Mucosa of rectum (tissue), 2 donors: ENCODE data around the gene VEGFA.

Source experiments
- H3K27ac ChIP-seq, 2 donors: one replicate each; pipeline ENCODE4 v1.7.0; 2013; ENCODE audit warnings: inconsistent platforms in 2 of 2, low read depth in 2 of 2, low read length in 2 of 2
- H3K27me3 ChIP-seq, 2 donors: one replicate each; pipeline ENCODE4 v1.7.0; 2013; ENCODE audit warnings: low read length in 2 of 2; ENCODE audit not compliant: control insufficient read depth in 2 of 2, insufficient read depth in 2 of 2
- H3K36me3 ChIP-seq, 2 donors: one replicate each; pipeline ENCODE4 v1.7.0; 2013; ENCODE audit warnings: low read length in 2 of 2; ENCODE audit not compliant: control insufficient read depth in 2 of 2, insufficient read depth in 2 of 2
- H3K4me1 ChIP-seq, 2 donors: one replicate each; pipeline ENCODE4 v1.7.0; 2013; ENCODE audit warnings: low read length in 2 of 2, mild to moderate bottlenecking in 1 of 2; ENCODE audit not compliant: control insufficient read depth in 2 of 2, insufficient read depth in 2 of 2
- H3K4me3 ChIP-seq, 2 donors: one replicate each; pipeline ENCODE4 v1.7.0; 2013; ENCODE audit warnings: low read length in 2 of 2
- H3K9ac ChIP-seq, 2 donors: one replicate each; pipeline ENCODE4 v1.7.0; 2013; ENCODE audit warnings: low read length in 2 of 2, low read depth in 1 of 2, mild to moderate bottlenecking in 1 of 2
- H3K9me3 ChIP-seq, 2 donors: one replicate each; pipeline ENCODE4 v1.7.0; 2013; ENCODE audit warnings: low read length in 2 of 2; ENCODE audit not compliant: control insufficient read depth in 2 of 2
- donor health status: healthy.
- donor health status: Normal muscosa, but diverticular disease.

VEGFA gene

DNA sequence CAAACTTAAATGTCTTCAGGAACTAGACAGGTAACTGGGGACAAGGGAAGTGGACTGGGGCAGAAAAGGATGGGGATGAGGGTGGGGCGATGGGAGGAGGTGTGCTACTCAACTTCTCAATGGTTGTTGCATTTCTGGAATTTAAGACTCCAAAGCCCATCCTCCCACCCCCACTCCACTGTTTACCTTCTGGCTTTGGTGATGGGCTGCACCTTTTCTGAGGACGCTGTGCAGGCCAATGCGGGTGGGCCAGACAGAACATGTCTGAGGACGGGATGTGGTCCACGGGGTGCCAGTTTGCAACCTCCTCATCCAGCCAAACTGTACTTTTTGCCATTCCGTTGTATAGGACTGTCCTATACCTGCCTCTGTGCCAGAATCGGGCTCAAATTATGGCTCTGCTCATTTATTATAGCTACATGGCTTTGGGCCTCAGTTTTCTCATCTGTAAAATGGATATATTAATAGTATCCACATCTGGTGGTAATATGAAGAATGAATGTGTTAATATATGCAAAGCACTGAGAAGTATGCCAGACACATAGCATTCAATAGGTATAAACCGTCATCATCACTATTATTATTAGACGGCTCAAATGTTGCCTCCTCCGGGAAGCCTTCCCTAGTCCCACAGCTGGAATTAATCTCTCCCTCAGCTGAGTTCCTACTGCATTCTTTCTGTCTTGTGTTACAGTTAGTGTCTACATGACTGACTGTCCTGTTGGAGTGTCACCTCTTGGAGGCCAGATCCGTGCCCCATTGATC is 31.0 kb upstream of the VEGFA start:
- Histone ChIP-seq H3K9me3 (no peaks in the 10 kb centered on the region), H3K27me3 (no peaks in the 10 kb centered on the region), H3K4me1 (peaks cover 18 to 19% of the 10 kb centered on the region in 2 donors), H3K27ac (no peak overlapping the region), H3K4me3 (no peak overlapping the region), H3K9ac (no peak overlapping the region), H3K36me3 (no peaks in the 10 kb centered on the region)

DNA sequence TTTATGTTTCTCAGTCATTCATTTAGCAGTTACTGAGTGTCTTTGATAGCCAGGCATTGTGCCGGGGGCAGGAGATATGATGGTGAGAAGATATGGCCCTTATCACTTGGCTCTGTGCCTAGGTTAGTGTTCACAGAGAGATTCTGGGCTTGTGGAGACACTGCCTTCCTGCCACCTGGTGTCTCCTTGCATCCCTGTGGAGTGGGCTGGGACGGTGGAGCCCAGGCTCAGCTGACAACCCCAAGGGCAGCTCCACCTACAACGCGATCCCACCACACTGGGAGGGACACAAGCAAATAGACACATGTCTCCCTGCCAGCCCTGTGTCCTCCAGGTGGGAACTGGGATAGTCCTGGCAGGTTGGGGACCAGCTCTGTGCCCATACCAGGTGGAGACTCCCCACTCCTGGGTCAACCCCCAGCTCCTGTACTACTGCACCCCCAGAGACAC is 30.3 kb upstream of the VEGFA start:
- H3K9ac ChIP-seq, result no peak overlapping the region
- no peak overlapping the region for H3K4me3 ChIP-seq
- H3K27ac ChIP-seq, result no peak overlapping the region
- H3K9me3 ChIP-seq, result no peaks in the 10 kb centered on the region
- peaks cover 18 to 19% of the 10 kb centered on the region in 2 donors for H3K4me1 ChIP-seq
- H3K36me3 ChIP-seq, result no peaks in the 10 kb centered on the region
- no peaks in the 10 kb centered on the region for H3K27me3 ChIP-seq

GRCh38 chr6:43740321-43740960 is 29.6 kb upstream of the VEGFA start:
- Histone ChIP-seq H3K4me3 (no peak overlapping the region), H3K9ac (no peak overlapping the region), H3K9me3 (no peaks in the 10 kb centered on the region), H3K27ac (no peak overlapping the region), H3K36me3 (no peaks in the 10 kb centered on the region), H3K27me3 (no peaks in the 10 kb centered on the region), H3K4me1 (peaks cover 18 to 19% of the 10 kb centered on the region in 2 donors)

GRCh38 chr6:43740961-43741764 is 28.8 kb upstream of the VEGFA start:
- Histone ChIP-seq H3K4me1 (peaks cover 18 to 19% of the 10 kb centered on the region in 2 donors), H3K9me3 (no peaks in the 10 kb centered on the region), H3K4me3 (no peak overlapping the region), H3K36me3 (no peaks in the 10 kb centered on the region), H3K27ac (no peak overlapping the region), H3K27me3 (no peaks in the 10 kb centered on the region), H3K9ac (no peak overlapping the region)

DNA sequence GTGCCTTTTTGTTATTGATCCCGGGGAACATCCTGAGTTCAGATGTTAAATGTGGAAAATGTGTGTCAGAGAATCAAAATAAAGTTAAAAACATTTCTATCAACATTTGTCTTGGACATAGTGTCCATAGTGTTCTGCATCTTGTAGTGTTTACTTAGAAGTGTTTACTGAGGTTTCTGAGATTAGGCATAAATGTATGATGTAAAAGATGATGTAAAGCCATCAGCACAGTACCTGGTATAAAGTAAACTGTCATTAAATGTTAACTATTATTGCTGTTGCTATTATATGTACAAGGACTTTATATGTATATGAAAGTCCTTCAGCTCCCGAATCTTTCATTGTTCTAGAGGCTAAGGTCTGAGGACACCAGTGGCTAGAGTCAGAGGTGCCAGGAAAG is 28.2 kb upstream of the VEGFA start:
- H3K4me1 ChIP-seq, result peaks cover 18 to 19% of the 10 kb centered on the region in 2 donors
- no peaks in the 10 kb centered on the region for H3K9me3 ChIP-seq

GRCh38 chr6:43742285-43742684 is 27.7 kb upstream of the VEGFA start:
- Histone ChIP-seq H3K27me3 (no peaks in the 10 kb centered on the region), H3K9me3 (no peaks in the 10 kb centered on the region), H3K4me3 (no peak overlapping the region), H3K27ac (no peak overlapping the region), H3K4me1 (peaks cover 18 to 19% of the 10 kb centered on the region in 2 donors), H3K36me3 (no peaks in the 10 kb centered on the region), H3K9ac (peak overlapping the region in 1 of 2 donors; percentile 22)

More for the DNA sequence above, 28.2 kb upstream of the VEGFA start:
- Histone ChIP-seq H3K27me3 (no peaks in the 10 kb centered on the region), H3K9ac (no peak overlapping the region), H3K4me3 (no peak overlapping the region), H3K36me3 (no peaks in the 10 kb centered on the region), H3K27ac (no peak overlapping the region)

- H3K27ac ChIP-seq, result no peak overlapping the region
- no peaks in the 10 kb centered on the region for H3K36me3 ChIP-seq
- no peaks in the 10 kb centered on the region for H3K27me3 ChIP-seq
- H3K9me3 ChIP-seq, result no peaks in the 10 kb centered on the region
- H3K9ac ChIP-seq, result no peak overlapping the region
- H3K4me3 ChIP-seq, result no peak overlapping the region
- peaks cover 18 to 19% of the 10 kb centered on the region in 2 donors for H3K4me1 ChIP-seq
Observed at GRCh38 chr6:43742931-43743632, 26.9 kb upstream of the VEGFA start.

DNA sequence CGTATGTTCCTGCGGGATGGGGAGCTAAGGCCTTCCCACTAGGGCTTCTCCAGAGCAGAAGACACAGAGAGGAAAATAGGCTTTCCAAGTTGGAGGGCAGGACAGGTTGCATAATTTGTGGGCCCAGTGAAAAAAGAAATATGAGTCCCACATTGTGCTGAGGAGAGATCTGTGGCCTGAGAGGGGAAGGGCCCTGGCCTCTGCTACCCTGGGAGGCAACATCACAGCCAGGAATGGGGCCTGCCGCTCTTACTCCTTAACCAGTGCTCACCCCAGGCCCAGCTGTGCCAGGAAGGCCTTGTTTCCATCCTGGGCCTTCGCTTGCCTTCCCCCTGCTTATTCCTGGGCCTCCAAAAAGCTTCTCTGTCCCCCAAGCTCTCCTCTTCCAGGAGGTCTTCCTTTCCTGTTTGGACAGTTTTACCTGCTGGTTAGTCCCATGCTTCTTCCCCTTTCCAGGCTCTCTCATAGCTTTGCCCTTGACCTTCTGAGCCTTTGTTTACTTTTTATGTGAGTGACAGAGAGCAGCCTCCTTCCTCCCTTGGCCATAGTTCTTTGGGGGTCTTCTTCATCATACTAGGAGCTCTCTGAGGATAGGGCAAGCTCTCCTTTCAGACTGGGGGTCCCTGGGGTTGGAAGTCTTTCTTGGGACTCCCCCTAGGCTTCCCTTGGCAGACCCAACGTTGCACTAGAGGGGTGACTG is 26.2 kb upstream of the VEGFA start:
- Histone ChIP-seq H3K4me1 (peaks cover 18 to 19% of the 10 kb centered on the region in 2 donors), H3K9ac (no peak overlapping the region), H3K9me3 (no peaks in the 10 kb centered on the region)

DNA sequence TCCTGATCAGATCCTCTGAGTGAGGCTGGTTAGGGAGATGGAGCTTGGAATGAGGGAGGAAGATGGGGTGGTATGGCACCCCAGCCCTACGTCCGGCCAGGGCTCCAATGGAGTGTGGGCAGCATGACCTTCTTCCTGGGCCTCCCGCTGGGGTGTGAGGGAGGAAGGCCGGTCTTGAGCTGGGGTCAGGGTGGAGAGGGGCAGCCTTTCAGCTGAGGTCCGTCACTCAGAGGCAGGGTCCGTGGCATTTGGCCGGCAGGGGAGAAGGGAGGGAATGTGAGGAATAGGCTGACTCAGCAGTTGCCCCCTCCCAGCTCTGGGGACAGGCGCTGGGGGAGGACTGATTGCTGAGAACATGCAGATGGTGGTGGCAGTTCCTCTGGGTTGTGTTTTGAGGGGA is 25.5 kb upstream of the VEGFA start:
- Histone ChIP-seq H3K4me3 (no peak overlapping the region), H3K36me3 (no peaks in the 10 kb centered on the region), H3K9ac (no peak overlapping the region), H3K4me1 (peaks cover 17 to 18% of the 10 kb centered on the region in 2 donors), H3K9me3 (no peaks in the 10 kb centered on the region), H3K27me3 (no peaks in the 10 kb centered on the region), H3K27ac (no peak overlapping the region)

More for the DNA sequence above, 26.2 kb upstream of the VEGFA start:
- Histone ChIP-seq H3K4me3 (no peak overlapping the region), H3K36me3 (no peaks in the 10 kb centered on the region), H3K27ac (no peak overlapping the region), H3K27me3 (no peaks in the 10 kb centered on the region)
